Caco-2 (cell line): ENCODE measurements around the gene METAP1. TPM values are rescaled to one million over a fixed set of nuclear protein-coding genes. Genes with fewer than 3 reads are reported as not detected.

Experiments
- BruUV-seq: library from RNA; stranded (reverse); fragments of 400-500 nt; replicated peaks from 2 replicates; lab custom pipeline; 2021; lab: Mats Ljungman, UMichigan
- CTCF ChIA-PET: fragments of 300-600 bp; sonication (Branson Sonifier 250); formaldehyde crosslinking; loops from one replicate; lab custom pipeline; 2022; ENCODE audit warnings: antibody characterized with exemption; lab: Charles Lee
- POLR2A ChIA-PET: fragments of 300-600 bp; sonication (Branson Sonifier 250); formaldehyde crosslinking; loops from one replicate; lab custom pipeline; 2022; ENCODE audit warnings: antibody characterized with exemption; lab: Charles Lee
- DNase-seq, 2 experiments: peaks; one replicate each; pipeline versions ENCODE4 v3.0.0 to v3.0.0-alpha.2; 2020 to 2022
- H3K27me3 ChIP-seq: replicated peaks from 2 replicates; pipeline ENCODE4 v1.6.0; 2011; ENCODE audit warnings: low read length; ENCODE audit not compliant: control insufficient read depth, insufficient read depth
- H3K36me3 ChIP-seq: 2 replicates; pipeline ENCODE4 v1.5.1; 2011; ENCODE audit warnings: low read length; ENCODE audit not compliant: control insufficient read depth, insufficient read depth
- H3K4me1 ChIP-seq: fragments of 250-450 bp; sonication (Bioruptor Pico); 2 replicates; pipeline ENCODE4 v1.5.1; 2020; ENCODE audit warnings: mild to moderate bottlenecking
- H3K4me3 ChIP-seq: 2 replicates; pipeline ENCODE4 v1.5.1; 2011; ENCODE audit warnings: low read depth, mild to moderate bottlenecking, control low read depth, low read length
- H3K9me3 ChIP-seq: fragments of 250-450 bp; sonication (Bioruptor Pico); 2 replicates; pipeline ENCODE4 v1.5.1; 2020; ENCODE audit warnings: mild to moderate bottlenecking, moderate library complexity
- H3K27ac Mint-ChIP-seq: one replicate; pipeline ENCODE4 v1.8.0; 2022; ENCODE audit warnings: mixed read lengths; ENCODE audit not compliant: unreplicated experiment
- H3K27me3 Mint-ChIP-seq: one replicate; pipeline ENCODE4 v1.8.0; 2022; ENCODE audit warnings: mixed read lengths; ENCODE audit not compliant: insufficient read depth, unreplicated experiment
- H3K36me3 Mint-ChIP-seq: one replicate; pipeline ENCODE4 v1.8.0; 2022; ENCODE audit warnings: mild to moderate bottlenecking, mixed read lengths; ENCODE audit not compliant: insufficient read depth, unreplicated experiment
- H3K4me1 Mint-ChIP-seq: one replicate; pipeline ENCODE4 v1.8.0; 2022; ENCODE audit warnings: low read depth, mixed read lengths; ENCODE audit not compliant: unreplicated experiment
- H3K4me3 Mint-ChIP-seq: one replicate; pipeline ENCODE4 v1.8.0; 2022; ENCODE audit warnings: mild to moderate bottlenecking, moderate library complexity, mixed read lengths; ENCODE audit not compliant: unreplicated experiment
- H3K9me3 Mint-ChIP-seq: one replicate; pipeline ENCODE4 v1.8.0; 2022; ENCODE audit warnings: mixed read lengths; ENCODE audit not compliant: unreplicated experiment
- intact Hi-C: fragments of 100-400 bp; cut with micrococcal nuclease; formaldehyde crosslinking; loops from one replicate; pipeline ENCODE4 v1.10.0; 2022; ENCODE audit not compliant: unreplicated experiment
- total RNA-seq: library from RNA; stranded (reverse); gene quantifications from 2 replicates; pipeline ENCODE4 v1.2.3, GENCODE V29; 2022
- TF ChIP-seq, protein P1 (sequence below), 2 experiments: fragments of 200-600 bp in 1 of 2; IDR thresholded peaks; 1 replicate in 1 of 2; 2 replicates in 1 of 2; pipeline versions ENCODE4 v1.5.1 to v1.8.0; 2011 to 2022; ENCODE audit warnings: antibody characterized with exemption in 1 of 2, control low read depth in 1 of 2, inconsistent platforms in 1 of 2, low read depth in 1 of 2, low read length in 1 of 2, mild to moderate bottlenecking in 1 of 2, moderate library complexity in 1 of 2; ENCODE audit not compliant: insufficient read depth in 1 of 2, severe bottlenecking in 1 of 2, unreplicated experiment in 1 of 2

Gene METAP1
- total RNA-seq, 1 experiment from 2014 or later, result 83.0 TPM

DNA sequence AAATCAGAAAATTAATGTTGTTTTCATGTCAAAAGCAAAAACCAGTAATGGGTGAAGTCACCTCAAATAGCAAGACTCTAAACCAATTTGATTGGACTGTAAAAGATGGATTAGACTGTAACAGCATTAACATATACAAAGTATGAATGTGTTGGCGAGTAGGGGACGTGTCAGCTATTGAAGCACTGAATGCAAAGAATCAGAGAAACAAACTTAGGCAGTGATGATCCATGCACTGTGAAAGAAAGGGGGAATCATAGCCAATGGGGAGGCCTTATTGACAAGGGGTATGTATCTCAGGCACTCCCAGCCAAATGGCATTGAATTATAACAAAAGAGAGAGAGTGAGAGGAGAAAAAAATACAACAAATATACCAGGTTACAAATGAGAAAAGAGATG is 36.1 kb upstream of the METAP1 start:
- Mint-ChIP-seq H3K27me3 (no peaks in the 10 kb centered on the region), H3K9me3 (no peaks in the 10 kb centered on the region), H3K4me3 (no peak overlapping the region), H3K36me3 (no peaks in the 10 kb centered on the region), H3K4me1 (peaks cover 7% of the 10 kb centered on the region), H3K27ac (no peak overlapping the region)
- BruUV-seq, result no TSS peak
- Histone ChIP-seq H3K36me3 (no peaks in the 10 kb centered on the region), H3K4me1 (no peaks in the 10 kb centered on the region), H3K4me3 (no peak overlapping the region), H3K27me3 (no peaks in the 10 kb centered on the region), H3K9me3 (no peaks in the 10 kb centered on the region)
- CTCF ChIA-PET, result no interaction called here
- intact Hi-C loops, result no loop called here
- POLR2A ChIA-PET, result no interaction called here
- TF ChIP-seq, protein P1, sequence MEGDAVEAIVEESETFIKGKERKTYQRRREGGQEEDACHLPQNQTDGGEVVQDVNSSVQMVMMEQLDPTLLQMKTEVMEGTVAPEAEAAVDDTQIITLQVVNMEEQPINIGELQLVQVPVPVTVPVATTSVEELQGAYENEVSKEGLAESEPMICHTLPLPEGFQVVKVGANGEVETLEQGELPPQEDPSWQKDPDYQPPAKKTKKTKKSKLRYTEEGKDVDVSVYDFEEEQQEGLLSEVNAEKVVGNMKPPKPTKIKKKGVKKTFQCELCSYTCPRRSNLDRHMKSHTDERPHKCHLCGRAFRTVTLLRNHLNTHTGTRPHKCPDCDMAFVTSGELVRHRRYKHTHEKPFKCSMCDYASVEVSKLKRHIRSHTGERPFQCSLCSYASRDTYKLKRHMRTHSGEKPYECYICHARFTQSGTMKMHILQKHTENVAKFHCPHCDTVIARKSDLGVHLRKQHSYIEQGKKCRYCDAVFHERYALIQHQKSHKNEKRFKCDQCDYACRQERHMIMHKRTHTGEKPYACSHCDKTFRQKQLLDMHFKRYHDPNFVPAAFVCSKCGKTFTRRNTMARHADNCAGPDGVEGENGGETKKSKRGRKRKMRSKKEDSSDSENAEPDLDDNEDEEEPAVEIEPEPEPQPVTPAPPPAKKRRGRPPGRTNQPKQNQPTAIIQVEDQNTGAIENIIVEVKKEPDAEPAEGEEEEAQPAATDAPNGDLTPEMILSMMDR (IDR thresholded peaks at IDR 0.05; ENCODE audit: insufficient read depth in 1 of 2, low read depth in 1 of 2, low read length in 1 of 2, severe bottlenecking in 1 of 2, unreplicated experiment in 1 of 2), result no peak
- DNase-seq, result no peak

DNA sequence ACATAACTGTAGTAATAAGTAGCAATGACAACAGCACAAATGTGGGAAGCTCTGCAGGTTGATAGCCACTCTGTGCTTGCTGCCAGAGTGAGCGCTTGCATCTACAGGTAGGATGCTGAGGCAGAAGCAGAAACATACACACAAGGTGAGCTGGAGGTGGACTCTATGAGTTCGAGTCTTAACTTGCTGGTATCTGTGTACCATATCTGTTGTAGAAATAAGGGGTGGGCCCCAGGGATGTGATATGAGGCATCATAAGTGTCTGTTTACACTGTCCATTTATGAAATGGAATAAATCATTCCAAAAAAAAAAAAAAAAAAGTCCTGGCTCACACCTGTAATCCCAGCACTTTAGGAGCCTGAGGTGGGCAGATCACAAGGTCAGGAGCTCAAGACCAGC is 33.8 kb upstream of the METAP1 start:
- no peak for DNase-seq
- TF ChIP-seq, protein P1 (IDR thresholded peaks at IDR 0.05; ENCODE audit: insufficient read depth in 1 of 2, low read depth in 1 of 2, low read length in 1 of 2, severe bottlenecking in 1 of 2, unreplicated experiment in 1 of 2), result no peak
- peaks cover 7% of the 10 kb centered on the region for H3K4me1 Mint-ChIP-seq
- Histone ChIP-seq H3K4me3 (no peak overlapping the region), H3K27me3 (no peaks in the 10 kb centered on the region), H3K9me3 (no peaks in the 10 kb centered on the region), H3K4me1 (no peaks in the 10 kb centered on the region), H3K36me3 (no peaks in the 10 kb centered on the region)
- H3K4me3 Mint-ChIP-seq, result no peak overlapping the region
- intact Hi-C loops, result no loop called here
- POLR2A ChIA-PET, result no interaction called here
- no TSS peak for BruUV-seq
- H3K27me3 Mint-ChIP-seq, result no peaks in the 10 kb centered on the region
- no peaks in the 10 kb centered on the region for H3K9me3 Mint-ChIP-seq
- no peaks in the 10 kb centered on the region for H3K36me3 Mint-ChIP-seq
- CTCF ChIA-PET, result no interaction called here
- H3K27ac Mint-ChIP-seq, result no peak overlapping the region

DNA sequence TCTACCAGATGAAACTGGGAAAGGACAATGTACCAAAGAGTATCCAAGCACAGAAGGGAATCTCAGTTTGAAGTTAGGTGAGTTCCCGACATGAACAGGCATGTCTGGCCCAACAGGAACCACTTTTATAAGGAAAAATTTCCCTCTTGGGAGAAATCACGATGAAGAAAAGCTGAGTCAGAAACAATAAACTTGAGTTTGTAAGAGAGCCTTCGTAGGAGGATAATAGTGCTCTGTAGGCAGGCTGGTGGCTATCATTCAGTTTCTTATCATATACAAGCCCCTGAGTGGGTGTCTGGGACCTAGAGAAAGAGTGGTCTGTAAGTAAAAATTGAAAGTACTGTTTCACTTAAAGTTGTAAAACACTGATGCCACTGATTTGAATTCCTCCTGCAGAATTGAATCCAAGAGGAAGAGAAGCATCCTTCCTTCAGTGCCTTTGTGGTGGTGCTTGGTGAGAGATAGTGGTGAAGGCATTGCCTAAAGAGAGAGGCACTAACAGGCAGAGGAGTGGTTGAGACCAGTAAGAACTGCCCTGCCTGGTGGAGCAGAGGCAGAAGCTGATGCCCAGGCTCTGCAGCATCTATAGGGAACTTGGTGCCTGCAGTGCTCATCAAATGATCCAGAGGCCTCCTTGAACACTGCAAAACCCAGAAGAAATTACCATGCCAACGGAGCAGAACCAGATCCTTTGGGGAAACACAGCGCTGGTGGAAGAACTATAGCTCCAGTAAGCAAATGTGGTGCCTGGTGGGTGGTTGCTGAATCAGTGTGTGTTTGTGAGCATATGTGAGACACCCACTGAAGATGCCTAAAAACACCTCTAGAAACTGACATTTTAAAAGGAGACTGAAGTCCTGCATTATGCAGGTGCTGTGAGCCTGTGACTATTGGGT is 31.7 kb upstream of the METAP1 start:
- ChIA-PET CTCF (no interaction called here), POLR2A (no interaction called here)
- H3K27ac Mint-ChIP-seq, result no peak overlapping the region

More for the DNA sequence above, 31.7 kb upstream of the METAP1 start:
- H3K9me3 ChIP-seq, result no peaks in the 10 kb centered on the region
- Mint-ChIP-seq H3K4me3 (no peak overlapping the region), H3K9me3 (no peaks in the 10 kb centered on the region), H3K27me3 (no peaks in the 10 kb centered on the region), H3K4me1 (peaks cover 7% of the 10 kb centered on the region), H3K36me3 (no peaks in the 10 kb centered on the region)
- H3K36me3 ChIP-seq, result no peaks in the 10 kb centered on the region
- H3K4me1 ChIP-seq, result no peaks in the 10 kb centered on the region
- BruUV-seq, result no TSS peak
- intact Hi-C loops, result no loop called here
- no peak overlapping the region for H3K4me3 ChIP-seq
- no peak for DNase-seq
- TF ChIP-seq, protein P1 (IDR thresholded peaks at IDR 0.05; ENCODE audit: insufficient read depth in 1 of 2, low read depth in 1 of 2, low read length in 1 of 2, severe bottlenecking in 1 of 2, unreplicated experiment in 1 of 2), result no peak
- no peaks in the 10 kb centered on the region for H3K27me3 ChIP-seq
